Nephron (organoid): ENCODE data around the gene ZDHHC22.

ENCODE experiments used
- H3K27ac Mint-ChIP-seq, 3 experiments: 2 replicates each; pipeline ENCODE4 v1.8.0; 2020; ENCODE audit warnings: mixed read lengths in 3 of 3, mild to moderate bottlenecking in 2 of 3, moderate library complexity in 1 of 3
- H3K27me3 Mint-ChIP-seq: 2 replicates; pipeline ENCODE4 v1.8.0; 2021; ENCODE audit warnings: low read depth, mild to moderate bottlenecking, moderate library complexity, mixed read lengths
- H3K36me3 Mint-ChIP-seq: 2 replicates; pipeline ENCODE4 v1.8.0; 2020; ENCODE audit warnings: low read depth, mixed read lengths
- H3K4me1 Mint-ChIP-seq: 2 replicates; pipeline ENCODE4 v1.8.0; 2020; ENCODE audit warnings: mixed read lengths
- H3K4me3 Mint-ChIP-seq, 3 experiments: 2 replicates each; pipeline ENCODE4 v1.8.0; 2020; ENCODE audit warnings: mild to moderate bottlenecking in 3 of 3, mixed read lengths in 3 of 3, moderate library complexity in 2 of 3
- H3K9me3 Mint-ChIP-seq: 2 replicates; pipeline ENCODE4 v1.8.0; 2020; ENCODE audit warnings: mixed read lengths
- CTCF ChIP-seq, 3 experiments: fragments of 200-600 bp; sonication (generic); IDR thresholded peaks; one replicate each; pipeline ENCODE4 v1.5.0; 2021; ENCODE audit warnings: antibody characterized with exemption in 3 of 3; ENCODE audit not compliant: unreplicated experiment in 3 of 3

ZDHHC22 gene

GRCh38 chr14:77139022-77139421 lies 2.6 kb downstream of the ZDHHC22 start:
- peak overlapping the region; percentile 28 to 46 (median 43) for H3K4me3 Mint-ChIP-seq
- no peaks in the 10 kb centered on the region for H3K36me3 Mint-ChIP-seq
- H3K27me3 Mint-ChIP-seq = peaks cover 91% of the 10 kb centered on the region
- no peaks in the 10 kb centered on the region for H3K9me3 Mint-ChIP-seq
- no peak overlapping the region for H3K27ac Mint-ChIP-seq
- H3K4me1 Mint-ChIP-seq = peaks cover 12% of the 10 kb centered on the region
- TF ChIP-seq CTCF (IDR thresholded peaks at IDR 0.05; ENCODE audit: unreplicated experiment in 3 of 3) = no peak

- Mint-ChIP-seq H3K4me1 (no peaks in the 10 kb centered on the region), H3K4me3 (no peak overlapping the region), H3K9me3 (no peaks in the 10 kb centered on the region), H3K27ac (no peak overlapping the region), H3K36me3 (no peaks in the 10 kb centered on the region), H3K27me3 (peaks cover 93% of the 10 kb centered on the region)
- no peak for TF ChIP-seq CTCF (IDR thresholded peaks at IDR 0.05; ENCODE audit: unreplicated experiment in 3 of 3)
Observed at GRCh38 chr14:77133720-77134338, 7.8 kb downstream of the ZDHHC22 start.

- Mint-ChIP-seq H3K27me3 (peaks cover 93% of the 10 kb centered on the region), H3K27ac (no peak overlapping the region), H3K36me3 (no peaks in the 10 kb centered on the region), H3K9me3 (no peaks in the 10 kb centered on the region), H3K4me1 (no peaks in the 10 kb centered on the region), H3K4me3 (no peak overlapping the region)
- no peak for TF ChIP-seq CTCF (IDR thresholded peaks at IDR 0.05; ENCODE audit: unreplicated experiment in 3 of 3)
Observed at GRCh38 chr14:77131871-77132486, 9.6 kb downstream of the ZDHHC22 start.

- Mint-ChIP-seq H3K36me3 (no peaks in the 10 kb centered on the region), H3K9me3 (no peaks in the 10 kb centered on the region), H3K4me1 (no peaks in the 10 kb centered on the region), H3K27ac (no peak overlapping the region), H3K4me3 (no peak overlapping the region), H3K27me3 (peaks cover 93% of the 10 kb centered on the region)
- TF ChIP-seq CTCF (IDR thresholded peaks at IDR 0.05; ENCODE audit: unreplicated experiment in 3 of 3) = no peak
Observed at GRCh38 chr14:77131206-77131605, 10.4 kb downstream of the ZDHHC22 start.

GRCh38 chr14:77130386-77130785 lies 11.2 kb downstream of the ZDHHC22 start:
- no peak for TF ChIP-seq CTCF (IDR thresholded peaks at IDR 0.05; ENCODE audit: unreplicated experiment in 3 of 3)
- no peak overlapping the region for H3K27ac Mint-ChIP-seq
- no peaks in the 10 kb centered on the region for H3K9me3 Mint-ChIP-seq
- H3K4me1 Mint-ChIP-seq = peaks cover 2% of the 10 kb centered on the region
- H3K27me3 Mint-ChIP-seq = peaks cover 95% of the 10 kb centered on the region
- no peaks in the 10 kb centered on the region for H3K36me3 Mint-ChIP-seq
- H3K4me3 Mint-ChIP-seq = no peak overlapping the region

- H3K4me3 Mint-ChIP-seq = peak overlapping the region in 1 of 3 experiments; percentile 33
- peaks cover 4% of the 10 kb centered on the region for H3K4me1 Mint-ChIP-seq
- H3K27me3 Mint-ChIP-seq = peaks cover 92% of the 10 kb centered on the region
- no peak overlapping the region for H3K27ac Mint-ChIP-seq
- TF ChIP-seq CTCF (IDR thresholded peaks at IDR 0.05; ENCODE audit: unreplicated experiment in 3 of 3) = no peak
- H3K36me3 Mint-ChIP-seq = no peaks in the 10 kb centered on the region
- no peaks in the 10 kb centered on the region for H3K9me3 Mint-ChIP-seq
Observed at GRCh38 chr14:77128414-77128891, 13.1 kb downstream of the ZDHHC22 start.
